NCI-H345 (cell line): ENCODE results near the gene SLC35A2.

Experiments
- DNase-seq: peaks from one replicate; lab custom pipeline; 2025; lab: John Stamatoyannopoulos, UW

SLC35A2 gene

DNA sequence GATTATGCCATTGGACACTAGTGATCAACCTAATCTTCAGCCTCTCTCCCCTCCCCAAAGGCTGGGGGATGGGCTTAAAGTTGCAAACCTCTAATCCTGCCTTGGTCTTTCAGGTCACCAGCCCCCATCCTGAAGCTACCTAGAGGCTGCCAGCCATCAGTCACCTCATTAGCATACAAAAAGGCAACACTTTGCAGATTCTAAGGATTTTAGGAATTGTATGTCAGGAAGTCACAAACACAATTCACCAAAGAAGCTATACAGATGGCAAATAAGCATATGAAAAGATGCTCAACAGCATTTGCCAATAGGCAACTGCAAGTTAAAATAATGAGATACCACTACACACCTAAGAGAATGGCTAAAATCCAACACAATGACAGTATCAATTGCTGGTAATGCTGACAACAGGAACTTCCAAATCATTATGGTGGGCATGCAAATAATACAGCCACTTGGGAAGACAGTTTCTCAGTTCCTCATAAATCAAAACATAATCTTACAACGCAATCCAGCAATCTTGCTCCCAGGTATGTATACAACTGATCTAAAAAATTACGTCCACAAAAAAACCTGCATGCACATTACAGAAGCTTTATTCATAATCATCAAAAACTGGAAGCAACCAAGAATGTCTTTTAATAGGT, 16.4 kb upstream of the SLC35A2 start:
- DNase-seq, result no peak

DNA sequence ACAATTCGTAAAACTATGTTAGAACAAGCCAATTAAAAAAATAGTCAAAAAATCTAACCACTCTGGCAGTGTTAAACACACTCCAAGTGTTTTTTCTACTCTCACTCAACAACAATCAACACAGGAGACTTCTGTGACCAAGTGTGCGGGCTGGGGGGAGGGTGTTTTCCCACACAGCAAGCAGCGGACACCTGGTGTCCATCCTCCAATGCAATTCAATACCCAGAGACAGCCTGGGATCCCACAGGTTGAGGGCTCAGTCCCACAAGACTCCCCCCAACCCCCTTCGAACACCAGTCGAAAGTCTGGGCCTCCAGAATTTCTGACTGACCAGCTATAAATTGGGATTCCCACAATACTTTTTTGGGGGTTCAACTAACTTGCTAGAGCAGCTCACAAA, 15.7 kb upstream of the SLC35A2 start:
- no peak for DNase-seq

DNA sequence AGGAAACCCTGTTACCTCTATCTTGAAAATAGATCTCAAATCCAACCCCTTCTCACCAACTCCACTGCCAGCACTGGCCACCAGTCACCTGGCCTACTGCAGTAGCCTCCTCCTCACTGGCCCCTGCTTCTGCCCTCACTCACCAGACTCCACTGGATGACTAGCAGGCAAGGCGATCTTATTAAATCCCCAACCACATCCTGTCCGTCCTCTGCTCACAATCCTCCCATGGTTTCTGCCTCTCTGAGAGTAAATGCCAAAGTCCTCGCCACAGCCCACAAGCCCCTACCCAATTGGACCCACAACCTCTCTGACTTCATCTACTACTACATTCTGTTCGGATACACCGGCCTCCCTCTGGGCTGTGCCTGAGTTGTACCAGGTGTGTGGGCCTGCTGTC, 12.8 kb upstream of the SLC35A2 start:
- DNase-seq, result no peak

DNA sequence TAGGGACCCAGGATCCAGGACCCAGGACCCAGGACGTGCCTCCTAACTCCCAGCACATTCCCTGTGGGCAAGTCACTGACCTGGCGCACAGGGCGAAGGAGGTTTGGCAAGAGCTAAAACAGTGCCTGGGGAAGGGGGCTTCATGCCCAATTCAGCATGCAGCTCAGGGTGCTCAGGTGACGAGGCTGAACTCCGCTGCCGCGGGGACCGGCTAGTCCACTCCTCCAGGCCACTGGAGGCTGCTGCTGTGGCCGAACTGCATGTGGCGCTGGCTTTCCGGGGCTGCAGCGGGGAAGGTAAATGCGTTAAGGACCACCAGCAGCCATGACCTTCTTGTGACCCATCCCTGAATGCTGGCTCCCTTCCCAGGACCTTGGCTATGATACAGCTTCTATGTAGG, 12.3 kb upstream of the SLC35A2 start:
- no peak for DNase-seq

DNA sequence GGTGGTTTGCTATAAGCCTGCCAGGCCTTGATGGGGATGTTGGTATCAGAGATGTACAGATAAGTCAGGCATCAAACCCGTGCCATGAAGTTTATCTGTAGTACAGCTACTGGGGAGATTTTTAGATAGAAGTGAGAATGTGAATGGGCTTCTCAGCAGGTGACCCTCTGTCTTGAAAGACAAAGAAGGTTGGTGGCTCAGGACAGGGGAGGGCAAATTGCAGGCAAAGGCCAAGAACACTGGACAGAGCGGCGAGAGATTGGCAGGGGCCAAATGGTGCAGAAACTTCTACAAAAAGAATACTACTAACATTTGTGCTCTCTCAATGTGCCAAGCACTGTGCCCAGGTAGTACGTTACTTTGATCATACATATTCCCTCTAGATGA, 9.3 kb upstream of the SLC35A2 start:
- DNase-seq, result no peak

DNA sequence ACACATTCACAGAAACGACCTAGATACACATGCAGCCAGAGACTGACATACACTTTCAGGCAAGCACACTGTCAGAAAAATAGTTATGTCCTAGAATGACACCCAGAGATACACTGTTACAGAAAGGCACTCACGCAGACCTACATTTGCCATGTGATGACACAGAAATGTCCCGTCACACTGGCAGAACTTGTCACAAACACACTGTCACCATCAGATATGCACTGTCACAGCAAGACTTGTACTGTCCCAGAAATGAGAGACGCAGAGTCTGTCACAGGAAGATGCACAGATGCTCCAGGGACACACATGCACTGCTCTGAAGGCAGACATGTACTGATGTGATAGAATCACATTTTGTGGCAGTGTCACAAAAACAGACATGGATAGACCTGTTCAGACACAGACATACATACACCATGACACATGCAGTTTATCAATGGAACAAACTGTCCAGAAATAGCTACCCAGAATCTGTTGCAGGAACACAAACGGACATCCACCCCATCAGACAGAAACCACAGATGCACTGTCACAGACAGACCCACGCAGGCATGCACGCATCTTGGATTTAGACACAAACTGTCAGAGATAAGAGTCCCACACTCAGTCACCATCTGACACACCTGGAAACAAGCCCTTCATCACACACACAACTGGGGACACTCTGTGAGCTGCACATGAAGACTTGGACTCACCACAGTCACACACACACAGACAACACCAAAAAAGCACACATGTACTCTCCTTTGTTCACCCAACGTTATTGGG, 8.7 kb upstream of the SLC35A2 start:
- no peak for DNase-seq

DNA sequence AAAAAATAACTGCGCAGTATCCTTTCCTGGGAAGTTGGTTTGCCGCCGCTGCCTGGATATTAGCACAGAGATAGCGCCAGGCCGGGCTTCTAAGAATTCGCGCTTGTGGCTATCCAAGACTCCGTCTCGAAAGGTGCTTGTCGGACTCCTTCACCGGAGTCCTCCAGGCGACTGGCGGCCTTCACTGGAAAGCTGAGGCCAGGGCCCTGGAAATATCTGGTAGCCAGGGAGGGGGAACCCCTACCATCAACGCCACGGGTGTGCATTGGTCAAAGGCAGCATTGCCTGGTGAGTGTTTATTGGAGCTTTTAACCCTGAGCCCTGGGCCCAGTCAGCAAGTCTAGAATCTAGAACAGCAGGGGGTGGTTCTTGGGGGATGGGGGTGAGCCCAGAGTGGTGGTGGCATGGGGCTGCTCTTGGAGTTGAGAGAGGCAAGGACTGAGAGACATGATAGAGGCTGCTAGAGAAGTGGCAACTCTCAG, 8.0 kb upstream of the SLC35A2 start:
- peak; percentile 47 for DNase-seq

DNA sequence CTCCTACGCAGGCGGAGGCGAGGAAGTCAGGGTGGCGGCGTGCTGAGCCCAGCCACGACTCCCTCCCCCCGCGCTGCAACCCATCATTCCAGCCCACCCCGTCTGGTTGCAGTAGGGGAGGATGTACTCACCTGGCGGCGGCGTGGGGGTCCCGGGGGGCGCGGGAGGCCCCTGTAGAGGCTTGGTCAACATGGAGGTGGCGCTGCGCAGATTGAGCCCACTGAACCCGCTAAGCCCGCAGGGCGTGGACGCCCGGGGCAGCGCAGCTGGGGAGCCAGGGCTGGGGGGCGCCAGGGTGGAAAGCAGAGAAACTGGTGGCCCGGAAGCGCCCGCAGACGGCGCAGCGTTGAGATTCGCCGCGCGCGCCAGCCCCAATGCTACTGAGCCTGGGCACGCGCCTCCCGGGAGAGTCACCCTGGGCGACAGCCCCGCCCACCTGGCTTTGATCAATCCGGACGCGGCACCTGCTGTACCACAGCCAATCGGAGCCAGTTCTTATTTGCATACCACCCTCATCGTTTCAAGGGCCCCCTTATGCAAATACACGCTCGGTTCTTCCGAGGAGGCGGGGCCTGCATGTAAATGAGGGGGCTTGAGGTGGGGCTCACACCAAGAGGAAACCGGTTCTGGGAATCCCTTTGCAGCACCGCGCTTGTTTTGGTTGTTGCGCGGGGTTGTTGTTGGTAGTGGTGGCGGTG, 7.3 kb upstream of the SLC35A2 start, which contains the start of gene PIM2:
Gene PIM2 (minus strand): TSS at position 382 of the 698 bp plus-strand sequence. CDS start 190 bp downstream, at position 192.
- DNase-seq, result peak; percentile 97

DNA sequence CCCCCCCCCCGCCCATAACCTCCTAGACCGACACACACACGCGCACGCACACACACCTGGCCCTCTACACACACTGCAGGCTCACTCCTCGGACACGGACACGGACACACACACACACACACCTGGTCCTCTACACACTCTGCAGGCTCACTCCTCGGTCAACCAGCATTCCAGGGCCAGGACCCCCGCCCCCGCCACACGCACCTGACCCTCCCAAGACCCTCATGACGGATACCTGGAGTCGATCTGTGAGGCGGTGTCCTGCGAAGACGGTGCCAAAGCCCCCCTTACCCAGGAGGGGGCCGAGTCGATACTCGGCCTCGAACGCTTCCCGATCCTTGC, 6.8 kb upstream of the SLC35A2 start:
- no peak for DNase-seq

DNA sequence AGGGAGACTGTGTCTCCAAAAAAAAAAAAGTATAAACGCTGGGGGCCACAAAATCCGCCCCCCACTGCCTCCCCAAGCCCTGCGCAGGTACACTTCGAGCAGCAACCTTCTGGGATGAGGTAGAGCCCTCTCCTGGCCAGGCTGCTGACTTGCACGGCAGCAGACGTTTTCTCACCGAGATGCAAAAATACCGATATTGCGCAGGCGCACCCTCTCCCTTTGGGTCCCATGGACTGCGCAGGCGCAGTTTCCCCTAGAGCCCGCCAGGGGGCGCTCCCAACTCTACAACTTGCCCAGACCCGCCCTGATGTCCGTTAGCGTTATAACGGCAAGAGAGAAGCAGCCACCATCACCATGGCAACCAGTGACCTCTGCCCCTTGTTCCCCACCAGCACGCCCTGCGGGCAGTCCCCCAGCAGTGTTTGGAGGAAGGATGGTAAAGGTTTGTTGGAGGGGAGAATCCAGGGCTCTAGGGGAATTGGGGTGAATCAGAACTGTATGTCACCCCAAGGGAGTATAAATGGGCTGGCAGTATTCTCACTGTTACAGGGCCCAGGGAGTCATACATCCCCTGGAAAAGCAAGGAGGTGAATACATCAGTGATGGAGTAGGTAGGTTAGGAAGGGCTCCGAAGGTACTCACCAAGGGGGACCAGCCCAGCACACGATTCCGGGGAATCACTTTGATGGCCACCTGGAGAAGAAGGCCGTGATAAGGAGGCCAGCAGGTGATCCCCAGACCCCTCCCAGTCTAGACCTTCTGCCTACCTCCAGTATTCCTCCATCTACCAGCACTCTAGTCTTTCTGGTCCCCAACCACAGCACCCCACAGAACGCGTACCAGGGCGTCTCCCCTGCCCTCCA, 5.9 kb upstream of the SLC35A2 start:
- DNase-seq, result peak; percentile 88

DNA sequence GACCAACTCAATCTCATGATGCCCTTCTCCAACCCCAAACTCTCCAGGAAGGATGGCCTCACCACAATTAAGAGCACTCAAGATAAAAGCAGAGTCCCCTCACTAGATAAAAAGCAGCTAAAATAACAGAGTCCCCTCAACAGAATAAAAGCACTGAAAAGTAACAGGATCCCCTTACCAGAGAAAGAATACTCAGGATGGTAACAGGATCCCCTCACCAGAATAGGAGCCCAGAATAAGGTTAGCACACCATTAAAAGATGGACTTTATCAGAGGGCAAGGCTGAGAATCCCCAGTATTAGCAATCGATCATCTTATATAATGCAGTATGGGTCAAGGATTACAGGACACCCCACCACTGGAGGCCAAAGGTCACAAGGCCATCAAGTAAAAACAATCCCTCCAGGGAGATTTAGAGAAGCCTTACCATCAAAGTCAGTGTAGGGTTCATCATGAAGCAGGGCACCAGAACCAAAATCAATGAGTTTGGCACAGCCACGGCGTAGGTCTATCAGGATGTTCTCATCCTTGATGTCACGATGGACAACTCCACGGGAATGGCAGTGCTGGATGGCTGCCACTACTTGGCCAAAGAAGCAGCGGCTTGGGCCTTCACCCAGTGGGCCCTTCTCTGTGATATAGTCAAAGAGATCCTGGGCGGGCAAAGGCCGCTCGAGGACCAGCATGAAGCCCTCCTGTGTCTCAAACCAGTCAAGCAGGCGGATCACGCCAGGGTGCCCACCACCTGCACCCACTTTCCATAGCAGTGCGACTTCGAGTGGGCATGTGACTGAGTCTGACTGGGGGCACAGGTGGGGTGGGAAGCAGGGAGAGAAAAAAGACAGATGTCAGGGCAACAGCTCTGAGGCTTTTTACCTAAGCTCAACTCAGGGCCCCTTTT, 3.4 kb upstream of the SLC35A2 start:
- DNase-seq, result no peak

DNA sequence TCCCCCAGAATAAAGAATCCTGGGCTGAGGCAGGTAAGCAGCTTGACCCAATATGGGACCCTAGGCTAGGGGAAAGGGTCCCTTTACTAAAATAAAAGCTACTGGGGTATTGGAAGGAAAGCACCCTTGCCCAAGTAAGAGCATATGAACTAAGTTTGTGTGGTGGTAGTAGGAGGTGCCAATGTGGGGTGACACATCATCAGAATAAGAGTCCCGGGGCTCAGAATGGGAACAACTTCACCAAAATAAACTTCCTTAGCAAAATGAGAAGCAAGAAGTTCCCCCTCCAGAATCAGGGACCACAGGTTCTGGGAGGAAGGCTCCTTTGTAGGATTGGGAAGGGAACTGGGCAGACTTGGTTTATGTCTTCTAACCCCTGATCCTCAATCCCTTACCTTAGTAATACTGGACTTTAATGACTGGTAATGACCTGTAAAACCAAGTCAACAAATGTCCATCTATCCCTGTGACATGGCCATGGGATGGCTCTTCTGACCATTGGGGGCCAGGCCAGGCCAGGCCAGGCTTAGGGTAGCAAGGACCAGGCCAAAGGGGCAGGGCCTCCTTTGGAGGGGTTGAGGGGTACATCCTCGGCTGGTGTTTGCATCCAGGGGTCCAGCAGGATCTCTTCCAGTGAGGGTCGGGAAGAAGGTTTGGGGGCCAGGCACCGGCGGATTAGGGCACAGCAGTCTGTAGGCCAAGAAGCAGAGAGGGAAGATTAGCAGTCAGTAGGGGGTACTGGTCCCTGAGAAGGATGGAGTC, 2.3 kb upstream of the SLC35A2 start:
- DNase-seq, result no peak

DNA sequence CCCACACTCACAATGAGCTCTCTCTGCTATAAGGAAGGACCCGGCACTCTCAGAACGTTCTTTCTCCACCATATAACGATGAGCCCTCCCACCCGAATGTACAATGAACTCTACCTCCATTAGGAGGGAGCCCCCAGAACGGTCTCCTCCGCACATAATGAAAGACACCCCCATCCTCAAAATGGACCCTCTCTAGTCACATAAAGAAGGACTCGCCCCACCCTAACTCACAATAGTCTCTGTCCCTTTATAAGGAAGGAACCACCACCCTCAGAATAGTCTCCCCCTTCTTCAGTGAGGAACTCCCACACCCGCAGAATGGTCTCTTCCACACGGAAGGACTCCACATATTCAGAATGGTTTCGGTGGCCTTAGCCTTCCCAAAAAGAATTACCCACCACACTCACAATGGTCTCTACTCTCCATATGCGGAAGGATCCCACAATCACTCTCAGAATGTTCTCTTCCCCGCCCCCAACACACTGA, 477 bp downstream of the SLC35A2 start:
- DNase-seq, result no peak

DNA sequence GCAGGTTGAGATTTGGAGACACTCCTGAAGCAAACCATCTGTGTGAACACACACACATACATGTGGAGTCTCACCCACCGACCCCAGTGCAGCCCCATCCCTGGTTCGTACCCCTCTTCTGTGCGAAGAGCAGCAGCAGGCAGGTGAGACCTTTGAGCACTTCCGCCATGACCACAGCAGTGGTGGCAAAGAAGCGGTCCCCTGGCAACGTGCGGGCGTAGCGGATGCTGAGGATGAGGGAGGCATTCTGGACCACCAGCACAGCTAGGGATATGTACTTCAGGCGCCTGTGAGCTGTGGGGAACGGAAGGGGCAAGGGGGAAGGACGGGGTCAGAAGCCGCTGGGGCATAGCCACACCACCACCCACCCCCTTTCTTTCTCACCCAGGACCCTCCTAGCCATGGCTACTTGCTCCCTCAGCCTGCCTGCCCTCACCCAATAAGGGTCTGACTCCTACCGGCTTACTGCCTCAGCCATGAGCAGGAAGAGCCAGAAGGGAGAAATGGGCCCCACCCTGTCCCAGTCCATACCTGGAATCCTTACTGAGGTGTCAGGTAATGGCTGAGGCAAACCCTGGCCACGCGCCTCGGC, 1.6 kb downstream of the SLC35A2 start:
- no peak for DNase-seq

DNA sequence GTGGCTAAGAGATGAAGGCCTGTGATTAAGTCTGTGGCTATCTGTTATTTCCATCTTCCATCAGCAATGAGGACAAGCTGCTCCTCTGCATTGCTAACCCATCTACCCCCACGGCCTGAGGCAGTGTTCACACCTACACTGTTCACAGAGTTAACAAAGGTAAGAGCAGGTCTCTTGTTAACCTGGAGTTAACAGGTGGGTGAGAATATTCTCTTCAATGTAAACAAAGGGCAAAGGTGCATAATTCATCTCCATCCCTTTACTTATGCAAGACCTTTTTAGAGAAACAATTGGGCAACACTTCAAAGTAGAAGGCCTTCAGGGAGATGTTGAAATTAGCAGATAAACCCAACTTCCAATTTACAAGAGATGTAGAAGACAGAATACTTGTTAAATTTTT, 2.8 kb downstream of the SLC35A2 start:
- DNase-seq, result no peak

DNA sequence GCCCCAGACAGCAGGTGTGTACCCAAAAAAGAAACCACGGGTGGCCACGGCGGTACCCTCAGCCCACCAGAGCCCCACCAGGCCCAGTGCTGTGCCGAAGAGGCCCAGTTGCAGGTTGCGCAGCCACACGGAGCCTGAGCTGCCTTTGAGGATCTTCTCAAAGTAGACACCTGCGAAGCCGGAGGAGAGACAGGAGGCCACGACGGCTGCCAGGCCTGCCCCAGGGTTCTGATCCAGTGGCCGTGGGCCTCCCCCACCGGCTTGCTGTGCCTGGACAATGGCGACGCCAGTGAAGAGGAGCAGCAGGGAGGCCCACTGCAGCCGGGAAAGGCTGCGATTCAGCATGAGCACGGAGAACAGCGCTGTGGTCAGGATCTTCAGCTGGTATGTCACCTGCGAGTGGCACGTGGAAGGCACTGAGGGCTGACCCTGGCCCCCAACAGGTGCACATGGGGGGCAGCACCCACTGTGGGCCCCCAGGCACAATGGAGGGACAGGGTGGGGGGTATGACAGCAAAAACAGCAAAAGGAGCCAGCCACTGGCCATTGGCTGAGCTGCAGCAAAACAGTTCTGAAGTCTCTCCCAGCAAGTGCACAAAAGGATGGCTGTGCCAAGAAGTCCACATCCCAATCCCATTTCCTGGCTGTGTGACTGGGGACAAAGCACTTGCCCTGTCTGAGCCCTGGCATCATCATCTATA, 6.2 kb downstream of the SLC35A2 start:
- DNase-seq, result no peak

DNA sequence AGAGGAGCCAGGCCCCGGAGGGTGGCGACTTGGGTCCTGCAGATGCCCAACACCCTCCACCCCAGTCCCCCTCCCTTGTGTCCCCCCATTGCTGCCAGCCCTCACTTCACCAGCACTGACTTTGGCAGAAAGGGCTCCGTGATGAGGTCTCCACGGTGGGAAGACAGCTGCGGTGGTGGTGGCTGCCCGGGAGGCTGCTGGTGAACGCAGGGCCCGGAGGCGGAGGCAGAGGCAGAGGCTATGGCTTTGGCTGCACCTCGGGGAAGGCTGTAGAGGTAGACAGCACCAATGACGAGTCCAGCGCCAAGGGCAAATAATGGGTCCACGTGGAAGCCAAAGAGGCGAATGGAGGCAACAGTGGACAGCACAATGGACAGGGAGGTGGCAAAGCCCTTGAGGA, 6.8 kb downstream of the SLC35A2 start:
- no peak for DNase-seq

DNA sequence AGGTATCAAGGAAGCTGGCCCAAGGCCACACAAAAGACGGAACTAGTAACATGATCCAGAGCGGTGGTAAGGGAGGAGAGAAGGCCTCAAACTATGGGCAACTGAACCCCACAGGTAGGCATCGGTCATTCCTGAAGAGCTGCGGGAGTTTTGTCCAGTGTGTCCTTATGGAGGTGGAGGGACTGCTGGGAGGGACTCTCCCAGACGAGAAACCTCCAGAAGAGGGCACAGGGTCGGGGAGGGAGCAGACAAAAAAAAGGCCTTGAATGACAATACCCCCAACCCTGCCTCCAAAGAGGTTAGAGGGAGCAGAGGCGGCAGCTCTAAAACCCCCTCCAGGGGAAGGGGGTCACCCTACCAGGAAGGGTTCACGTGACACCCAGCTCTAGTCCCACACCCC, 7.3 kb downstream of the SLC35A2 start:
- no peak for DNase-seq

DNA sequence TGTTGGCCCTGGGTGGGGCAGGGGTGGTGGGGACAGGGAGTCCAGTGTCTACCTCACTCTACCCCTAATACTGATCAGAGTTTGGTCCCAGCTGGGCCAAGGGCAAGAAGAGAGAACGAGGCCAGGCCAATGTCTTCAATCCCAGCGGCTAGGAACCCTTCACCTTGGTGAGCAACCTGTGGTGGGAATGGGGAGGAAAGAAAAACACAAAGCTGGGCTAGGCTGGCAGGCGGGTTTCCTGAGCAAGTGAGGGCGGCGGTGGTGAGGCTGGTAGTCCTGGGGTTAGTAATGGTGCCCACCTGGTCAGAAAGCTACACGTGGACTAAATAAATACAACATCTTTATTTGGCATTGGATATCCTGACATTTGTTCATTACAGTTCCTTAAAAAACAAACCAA, 8.2 kb downstream of the SLC35A2 start:
- DNase-seq, result no peak
